ENCODE data around the gene ANK3.

The ANK3 gene

GRCh38 chr10:60377042-60377352 lies 12.7 kb downstream of the ANK3 start:
- no peak for DNase-seq (ENCODE audit: low spot score)

GRCh38 chr10:60376221-60377041 lies 13.2 kb downstream of the ANK3 start:
- no peak for DNase-seq (ENCODE audit: low spot score)

- no peak for DNase-seq (ENCODE audit: low spot score)
These were observed 14.2 kb downstream of the ANK3 start for GRCh38 chr10:60375293-60376004.

GRCh38 chr10:60374836-60375235 lies 14.8 kb downstream of the ANK3 start:
- DNase-seq (ENCODE audit: low spot score), result no peak

DNA sequence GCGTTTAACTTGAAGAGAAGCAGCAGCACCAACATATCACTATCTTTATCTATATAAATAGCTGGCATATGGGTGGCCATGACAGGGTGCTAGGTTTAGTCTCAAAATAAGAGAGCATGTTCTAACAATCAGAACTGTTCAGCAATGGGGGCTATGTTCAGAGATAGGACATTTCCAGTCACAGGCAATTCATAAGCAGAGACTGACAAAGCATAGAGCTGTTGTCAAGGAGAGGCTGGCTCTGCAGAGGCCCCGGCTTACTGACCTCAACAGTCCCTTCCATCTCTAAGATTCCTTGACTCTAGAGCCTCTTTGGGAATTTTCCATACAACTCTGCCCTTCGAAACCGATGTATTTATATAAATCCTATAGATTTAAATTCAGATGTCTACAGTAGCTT lies 17.2 kb downstream of the ANK3 start:
- no peak for DNase-seq (ENCODE audit: low spot score)

GRCh38 chr10:60369547-60369930 lies 20.1 kb downstream of the ANK3 start:
- no peak for DNase-seq (ENCODE audit: low spot score)

DNA sequence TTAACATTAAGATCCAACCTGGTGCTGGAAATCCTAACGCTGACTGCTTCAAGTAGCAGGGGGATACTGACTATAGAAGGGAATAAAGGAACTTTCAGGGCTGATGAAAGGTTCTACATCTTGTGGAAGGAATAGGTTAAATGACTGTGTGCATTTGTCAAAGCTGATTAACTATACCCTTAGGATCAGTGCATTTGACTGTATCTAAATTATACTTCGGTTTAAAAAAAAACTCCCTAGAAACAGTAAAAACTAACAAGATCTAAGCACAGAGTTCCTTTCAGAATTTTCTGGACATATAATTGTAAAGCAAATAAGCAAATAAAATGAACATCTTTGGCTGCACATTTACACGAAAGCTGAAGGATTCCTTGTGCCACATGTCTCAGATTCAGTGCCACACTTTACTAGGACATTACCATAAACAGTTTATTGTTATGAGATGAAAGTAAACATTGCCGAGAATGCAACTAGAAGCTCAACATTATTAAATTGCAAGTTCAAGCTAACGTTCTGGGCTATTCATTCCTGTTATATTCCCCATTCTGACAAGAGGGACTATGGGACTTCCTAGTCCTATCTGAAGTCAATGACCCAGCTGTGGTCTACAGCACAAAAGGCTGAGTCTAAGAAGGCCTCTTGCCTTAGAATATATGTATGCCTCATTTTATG lies 20.7 kb downstream of the ANK3 start:
- DNase-seq (ENCODE audit: low spot score), result no peak

- DNase-seq (ENCODE audit: low spot score), result no peak
These were observed 21.8 kb downstream of the ANK3 start for GRCh38 chr10:60367901-60368300.

DNA sequence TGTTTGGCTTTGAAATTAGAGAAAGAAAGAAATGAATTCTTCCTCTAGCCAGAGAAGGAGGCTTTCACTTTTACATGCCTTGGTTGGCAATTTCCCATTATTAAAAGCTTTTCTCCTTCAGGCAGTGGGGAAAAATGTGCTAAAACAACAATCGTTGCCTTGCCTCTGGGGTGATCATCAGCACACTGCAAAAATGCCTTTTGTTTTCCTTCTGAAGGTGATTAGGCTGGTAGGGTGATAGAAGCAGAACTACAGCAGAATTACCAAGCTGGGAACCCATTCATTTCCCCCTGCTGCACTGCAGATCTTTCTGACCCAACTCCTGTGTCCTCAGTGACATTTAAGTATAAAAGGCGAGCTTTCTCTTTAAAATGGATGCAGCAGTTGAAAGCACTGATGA lies 22.2 kb downstream of the ANK3 start:
- DNase-seq (ENCODE audit: low spot score), result no peak

DNA sequence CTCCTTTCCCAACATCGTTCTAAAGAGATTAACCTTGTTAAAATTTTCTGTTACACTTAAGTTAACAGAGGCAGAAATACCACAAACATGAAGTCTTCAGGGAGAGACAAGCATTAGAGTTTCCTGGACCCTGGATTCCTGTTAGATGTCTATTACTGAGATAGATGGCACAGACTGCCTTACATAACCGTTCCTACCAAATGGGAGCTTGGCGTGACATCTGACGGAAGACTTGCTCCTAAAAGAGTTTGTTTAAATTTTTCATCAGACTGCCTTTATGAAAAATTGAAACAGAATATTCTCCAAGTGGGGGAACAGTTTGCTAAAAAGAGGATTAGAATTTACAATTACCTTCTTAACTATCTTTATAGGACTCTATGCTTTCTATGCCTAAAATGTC lies 22.7 kb downstream of the ANK3 start:
- no peak for DNase-seq (ENCODE audit: low spot score)

DNA sequence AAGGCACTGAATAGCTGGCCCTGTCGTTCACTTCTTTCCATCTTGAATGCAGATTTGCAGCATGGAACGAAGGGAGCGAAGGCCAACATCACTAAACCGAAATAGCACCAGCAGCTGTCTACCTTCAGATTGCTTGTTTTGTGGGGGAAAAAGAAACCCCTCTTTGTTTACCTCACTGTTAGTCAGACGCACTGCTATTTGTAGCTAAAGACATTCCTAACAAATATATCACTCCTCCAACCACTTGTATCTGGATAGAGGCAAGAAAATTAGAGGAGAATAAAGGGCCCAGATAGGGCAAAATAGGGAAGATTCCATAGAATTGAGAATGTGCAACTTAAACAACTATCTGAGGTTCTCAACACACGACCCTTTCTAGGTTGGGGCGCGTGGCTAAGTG lies 26.5 kb downstream of the ANK3 start:
- DNase-seq (ENCODE audit: low spot score), result no peak

DNA sequence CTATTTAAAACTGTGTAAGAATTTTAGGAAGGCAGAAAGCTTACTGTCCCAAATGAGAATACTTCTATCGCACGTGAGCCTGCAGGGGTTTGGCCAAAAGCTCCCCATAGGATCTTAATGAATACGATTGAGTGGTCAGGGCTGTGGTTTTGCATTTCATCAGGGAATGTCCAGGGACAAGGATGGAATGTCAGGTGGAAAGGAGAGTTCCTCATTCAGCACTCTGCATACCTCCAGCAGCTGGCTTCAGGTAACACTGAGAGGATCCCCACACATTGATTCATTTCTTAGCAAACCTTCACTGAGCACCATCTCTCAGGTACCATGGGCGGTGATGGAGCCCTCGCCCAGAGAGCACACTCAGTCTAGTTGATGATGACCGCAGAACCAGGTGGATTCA lies 27.2 kb downstream of the ANK3 start:
- no peak for DNase-seq (ENCODE audit: low spot score)

DNA sequence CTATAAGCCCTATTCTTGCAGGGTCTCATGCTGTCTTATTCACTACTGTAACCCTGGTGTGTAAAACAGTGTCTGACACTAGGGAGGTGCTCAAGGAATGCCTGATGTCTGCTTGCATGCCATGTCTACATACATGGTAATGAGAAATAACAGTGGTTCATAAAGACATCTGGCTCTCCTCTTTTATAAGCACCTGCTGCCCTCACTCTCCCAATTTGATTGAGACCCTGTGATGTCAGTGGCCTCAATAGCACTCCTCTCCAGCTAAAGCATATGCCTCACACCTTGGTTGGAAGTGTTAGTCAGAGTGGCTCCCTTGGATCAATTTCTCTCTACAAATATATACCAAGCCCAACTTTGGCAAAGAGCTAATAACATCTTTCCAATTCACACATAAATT lies 30.6 kb downstream of the ANK3 start:
- no peak for DNase-seq (ENCODE audit: low spot score)

GRCh38 chr10:60358282-60358681 lies 31.4 kb downstream of the ANK3 start:
- no peak for DNase-seq (ENCODE audit: low spot score)

DNA sequence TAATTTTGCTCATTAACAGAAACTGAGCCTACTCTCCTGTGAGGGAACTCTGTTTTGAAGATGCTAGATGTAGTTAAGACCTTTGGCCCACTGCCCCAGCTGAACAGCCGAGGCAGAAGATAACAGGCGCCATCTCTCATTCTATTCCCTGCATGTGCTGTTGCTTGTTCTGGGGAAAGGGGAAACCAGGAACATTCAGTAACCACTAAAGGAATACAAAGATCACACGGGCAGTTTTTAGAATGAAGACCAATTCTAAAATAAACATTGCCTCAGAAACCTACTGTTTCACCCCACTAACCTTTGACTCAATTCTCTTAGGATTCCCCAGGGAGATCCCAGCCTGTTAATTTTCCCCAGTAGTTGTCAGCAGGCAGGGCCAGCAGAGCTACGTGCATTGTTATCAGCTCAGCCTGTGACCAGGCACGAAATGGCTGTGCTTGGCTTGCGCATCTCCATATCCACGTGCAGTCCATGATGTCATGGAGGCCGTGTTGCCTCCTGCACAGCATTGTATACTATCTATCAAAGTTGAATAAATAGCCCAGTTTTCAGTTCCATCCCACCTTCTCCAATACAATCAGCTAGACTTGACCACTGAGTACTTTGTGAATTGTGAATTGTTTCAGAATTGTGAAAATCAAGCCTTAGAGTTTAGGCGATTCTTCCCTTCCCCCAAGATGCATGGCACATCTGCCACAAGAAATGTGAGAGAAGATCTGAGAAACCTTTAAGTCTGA lies 36.0 kb downstream of the ANK3 start:
- no peak for DNase-seq (ENCODE audit: low spot score)

DNA sequence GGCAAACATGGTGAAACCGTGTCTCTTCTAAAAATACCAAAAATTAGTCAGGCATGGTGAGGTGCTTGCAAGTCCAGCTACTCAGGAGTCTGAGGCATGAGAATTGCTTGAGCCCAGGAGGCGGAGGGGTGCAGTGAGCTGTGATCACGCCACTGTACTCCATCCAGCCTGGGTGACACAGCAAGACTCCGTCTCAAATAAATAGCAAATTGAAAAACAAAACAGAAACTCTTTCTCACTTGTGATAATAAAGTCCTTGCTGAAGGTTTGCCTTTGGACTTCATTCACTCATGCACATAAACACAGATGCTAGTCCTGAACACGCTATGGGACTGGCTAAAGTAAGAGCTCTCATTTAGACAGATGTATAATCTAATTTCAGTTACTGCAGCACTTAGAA lies 37.6 kb downstream of the ANK3 start:
- no peak for DNase-seq (ENCODE audit: low spot score)

DNA sequence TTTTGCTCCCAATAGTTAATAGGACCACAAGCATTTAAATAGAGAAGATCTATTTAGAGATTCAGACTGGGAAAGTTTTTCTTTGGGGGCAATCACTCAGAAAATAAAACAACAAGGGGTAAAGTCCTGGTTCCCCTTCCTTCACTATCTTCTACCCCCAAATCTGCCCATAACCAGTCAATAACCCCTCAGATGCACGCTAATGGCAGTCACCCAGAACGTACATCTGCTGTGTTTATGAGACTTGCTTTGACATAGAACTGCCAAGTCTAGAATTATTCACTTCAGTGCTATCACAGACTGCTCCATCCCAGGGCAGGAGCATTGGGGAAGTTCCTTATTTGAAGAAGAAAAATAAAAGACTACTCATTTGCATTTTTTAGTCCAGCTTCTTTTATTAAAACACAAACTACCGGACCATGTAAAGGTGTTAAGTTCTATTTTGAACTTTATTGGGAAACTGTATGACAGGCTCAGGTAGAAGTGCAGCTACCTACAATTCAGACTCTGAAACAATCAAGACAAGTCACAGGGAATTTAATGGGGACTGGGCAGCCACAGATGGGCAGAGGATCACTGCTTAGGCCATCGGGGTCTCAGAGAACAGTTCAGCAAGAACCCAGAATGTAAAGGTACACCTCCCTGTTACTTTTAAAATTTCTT lies 38.4 kb downstream of the ANK3 start:
- DNase-seq (ENCODE audit: low spot score), result no peak

DNA sequence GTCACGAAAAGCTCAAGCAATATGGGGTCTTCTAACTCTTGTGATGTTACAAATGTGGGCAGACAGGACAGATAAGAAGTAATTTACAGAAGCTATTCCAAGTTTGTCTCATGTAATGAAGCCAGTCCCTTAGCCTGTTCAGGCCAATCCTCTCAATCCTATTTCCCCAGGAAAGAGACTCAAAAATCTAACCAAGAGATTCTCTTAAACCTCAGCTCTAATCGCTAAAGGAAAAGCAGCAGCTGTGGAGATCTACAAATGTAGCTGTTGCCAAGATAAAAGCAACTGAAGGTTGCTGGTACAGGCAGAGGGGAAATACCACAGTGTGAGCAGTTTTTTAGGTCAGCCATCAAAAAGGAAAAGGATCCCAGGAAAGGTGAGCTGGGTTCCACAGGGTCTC lies 39.3 kb downstream of the ANK3 start:
- DNase-seq (ENCODE audit: low spot score), result no peak

DNA sequence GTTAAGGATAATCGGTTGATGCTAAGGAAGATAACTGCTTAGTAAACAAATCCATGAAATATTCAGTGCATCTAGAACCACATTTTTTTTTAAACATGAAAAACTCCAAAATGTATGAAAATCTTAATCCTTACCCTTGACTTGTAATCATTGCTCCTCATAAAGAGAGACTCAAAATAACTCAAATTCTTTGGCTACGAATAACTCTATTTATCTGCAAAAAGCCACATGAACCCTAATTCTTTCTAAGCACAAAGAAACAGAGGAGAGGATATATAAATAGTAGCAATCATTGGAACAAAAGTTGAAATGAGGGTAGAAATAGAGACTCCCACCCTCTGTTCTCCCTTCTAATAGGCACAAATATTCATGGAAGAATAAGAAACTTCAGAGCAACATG lies 40.2 kb downstream of the ANK3 start:
- DNase-seq (ENCODE audit: low spot score), result no peak

DNA sequence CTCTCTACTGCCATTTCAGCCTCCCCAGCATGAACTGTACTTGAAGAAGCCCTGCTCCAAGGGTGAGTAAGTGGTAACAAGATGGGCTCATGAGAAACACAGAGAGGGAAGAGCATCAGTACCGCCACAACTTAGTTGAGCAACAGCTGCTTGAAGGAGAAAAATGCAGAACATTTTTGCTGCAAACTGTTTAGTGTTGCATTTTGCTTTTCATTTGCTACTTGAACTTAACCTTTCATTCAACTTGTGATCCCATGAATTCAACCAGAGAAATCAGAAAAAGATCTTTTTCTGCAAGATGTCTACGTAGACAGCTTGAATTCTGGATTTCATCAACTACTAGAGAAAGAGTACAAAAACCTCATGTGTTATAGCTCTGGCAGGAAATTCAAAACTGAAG lies 40.7 kb downstream of the ANK3 start:
- no peak for DNase-seq (ENCODE audit: low spot score)

- no peak for DNase-seq (ENCODE audit: low spot score)
These were observed 42.4 kb downstream of the ANK3 start for GRCh38 chr10:60347270-60347669.

DNA sequence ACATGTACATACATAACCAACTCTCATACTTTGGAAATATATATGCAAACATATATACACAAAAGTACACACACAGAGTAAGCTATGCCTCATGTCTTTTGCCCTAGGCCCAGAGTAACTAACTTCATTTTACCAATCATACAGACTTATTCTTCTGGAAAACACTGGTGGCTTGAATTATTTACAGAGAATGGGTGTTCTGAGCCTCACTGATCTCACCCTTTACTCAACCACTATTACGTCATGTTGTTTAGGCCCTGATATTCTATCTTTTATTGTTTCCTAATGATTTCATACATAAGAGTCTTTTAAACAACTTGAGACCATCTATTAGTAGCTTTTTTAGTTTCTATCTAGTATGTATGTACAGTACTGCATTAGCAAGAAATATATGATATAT lies 43.0 kb downstream of the ANK3 start:
- DNase-seq (ENCODE audit: low spot score), result no peak

Measured in left forelimb (tissue), 1 donor.